Measurements from ENCODE around the gene FBXL15. TPM values are rescaled to one million over a fixed set of nuclear protein-coding genes. Genes with fewer than 3 reads are reported as not detected.

The FBXL15 gene
- total and polyA plus RNA-seq, 2 of the 13 experiments (the other 11 are each of a cell fraction or from before 2014, with no cell fraction given): 4.3 to 8.3 TPM

GRCh38 chr10:102432162-102432950 is 11.7 kb downstream of the FBXL15 start, which contains the start of gene CUEDC2 (continued):
- TF ChIP-seq CCDC6 (CRISPR knock-in tag; IDR thresholded peaks at IDR 0.05): peak; percentile 52; the same call in 1 of the 2 replicates
- TF ChIP-seq IRF2 (CRISPR knock-in tag; IDR thresholded peaks at IDR 0.05): peak; percentile 76
- peak; percentile 86; the same call in 1 of the 2 replicates for TF ChIP-seq ARID4A (CRISPR knock-in tag; IDR thresholded peaks at IDR 0.05; ENCODE audit: borderline replicate concordance)
- peak; percentile 67 for TF ChIP-seq MAZ (IDR thresholded peaks at IDR 0.05; ENCODE audit: borderline replicate concordance, low read depth, low read length)
- TF ChIP-seq MAZ (CRISPR knock-in tag; IDR thresholded peaks at IDR 0.05; ENCODE audit: low read depth): peak; percentile 89
- TF ChIP-seq SATB2 (CRISPR knock-in tag; IDR thresholded peaks at IDR 0.05): no peak
- peak; percentile 59 for TF ChIP-seq RXRA (CRISPR knock-in tag; IDR thresholded peaks at IDR 0.05)
- TF ChIP-seq TEAD2 (CRISPR knock-in tag; IDR thresholded peaks at IDR 0.05): no peak
- TF ChIP-seq, protein P1, sequence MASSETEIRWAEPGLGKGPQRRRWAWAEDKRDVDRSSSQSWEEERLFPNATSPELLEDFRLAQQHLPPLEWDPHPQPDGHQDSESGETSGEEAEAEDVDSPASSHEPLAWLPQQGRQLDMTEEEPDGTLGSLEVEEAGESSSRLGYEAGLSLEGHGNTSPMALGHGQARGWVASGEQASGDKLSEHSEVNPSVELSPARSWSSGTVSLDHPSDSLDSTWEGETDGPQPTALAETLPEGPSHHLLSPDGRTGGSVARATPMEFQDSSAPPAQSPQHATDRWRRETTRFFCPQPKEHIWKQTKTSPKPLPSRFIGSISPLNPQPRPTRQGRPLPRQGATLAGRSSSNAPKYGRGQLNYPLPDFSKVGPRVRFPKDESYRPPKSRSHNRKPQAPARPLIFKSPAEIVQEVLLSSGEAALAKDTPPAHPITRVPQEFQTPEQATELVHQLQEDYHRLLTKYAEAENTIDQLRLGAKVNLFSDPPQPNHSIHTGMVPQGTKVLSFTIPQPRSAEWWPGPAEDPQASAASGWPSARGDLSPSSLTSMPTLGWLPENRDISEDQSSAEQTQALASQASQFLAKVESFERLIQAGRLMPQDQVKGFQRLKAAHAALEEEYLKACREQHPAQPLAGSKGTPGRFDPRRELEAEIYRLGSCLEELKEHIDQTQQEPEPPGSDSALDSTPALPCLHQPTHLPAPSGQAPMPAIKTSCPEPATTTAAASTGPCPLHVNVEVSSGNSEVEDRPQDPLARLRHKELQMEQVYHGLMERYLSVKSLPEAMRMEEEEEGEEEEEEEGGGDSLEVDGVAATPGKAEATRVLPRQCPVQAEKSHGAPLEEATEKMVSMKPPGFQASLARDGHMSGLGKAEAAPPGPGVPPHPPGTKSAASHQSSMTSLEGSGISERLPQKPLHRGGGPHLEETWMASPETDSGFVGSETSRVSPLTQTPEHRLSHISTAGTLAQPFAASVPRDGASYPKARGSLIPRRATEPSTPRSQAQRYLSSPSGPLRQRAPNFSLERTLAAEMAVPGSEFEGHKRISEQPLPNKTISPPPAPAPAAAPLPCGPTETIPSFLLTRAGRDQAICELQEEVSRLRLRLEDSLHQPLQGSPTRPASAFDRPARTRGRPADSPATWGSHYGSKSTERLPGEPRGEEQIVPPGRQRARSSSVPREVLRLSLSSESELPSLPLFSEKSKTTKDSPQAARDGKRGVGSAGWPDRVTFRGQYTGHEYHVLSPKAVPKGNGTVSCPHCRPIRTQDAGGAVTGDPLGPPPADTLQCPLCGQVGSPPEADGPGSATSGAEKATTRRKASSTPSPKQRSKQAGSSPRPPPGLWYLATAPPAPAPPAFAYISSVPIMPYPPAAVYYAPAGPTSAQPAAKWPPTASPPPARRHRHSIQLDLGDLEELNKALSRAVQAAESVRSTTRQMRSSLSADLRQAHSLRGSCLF (CRISPR knock-in tag; IDR thresholded peaks at IDR 0.05; ENCODE audit: borderline replicate concordance): no peak
- TF ChIP-seq ZNF350 (CRISPR knock-in tag; IDR thresholded peaks at IDR 0.05; ENCODE audit: borderline replicate concordance, low read depth): peak; percentile 72; the same call in 1 of the 2 replicates
- no peak for TF ChIP-seq EEA1 (CRISPR knock-in tag; IDR thresholded peaks at IDR 0.05; ENCODE audit: borderline replicate concordance)
- TF ChIP-seq SIX1 (CRISPR knock-in tag; IDR thresholded peaks at IDR 0.05; ENCODE audit: borderline replicate concordance): peak; percentile 34; the same call in 1 of the 2 replicates
- no peak for TF ChIP-seq ZNF747 (CRISPR knock-in tag; IDR thresholded peaks at IDR 0.05; ENCODE audit: borderline replicate concordance)
- TF ChIP-seq MTA3 (CRISPR knock-in tag; IDR thresholded peaks at IDR 0.05): no peak
- TF ChIP-seq MYC (CRISPR knock-in tag; IDR thresholded peaks at IDR 0.05; ENCODE audit: borderline replicate concordance): peak; percentile 52; the same call in 1 of the 2 replicates
- TF ChIP-seq ZNF205 (CRISPR knock-in tag; IDR thresholded peaks at IDR 0.05): peak; percentile 56; the same call in 1 of the 2 replicates
- no peak; the same call in 1 of the 2 replicates for TF ChIP-seq ZNF75D (CRISPR knock-in tag; IDR thresholded peaks at IDR 0.05; ENCODE audit: borderline replicate concordance)
- TF ChIP-seq KAT8 (CRISPR knock-in tag; IDR thresholded peaks at IDR 0.05): peak; percentile 90
- no peak for TF ChIP-seq DPF2 (CRISPR knock-in tag; IDR thresholded peaks at IDR 0.05; ENCODE audit: borderline replicate concordance, low read depth)
- peak; percentile 39; the same call in 1 of the 2 replicates for TF ChIP-seq PPARG (CRISPR knock-in tag; conservative IDR thresholded peaks at IDR 0.05)
- no peak for TF ChIP-seq ZNF282 (IDR thresholded peaks at IDR 0.05; ENCODE audit: partially characterized antibody)

Data from HepG2 (cell line).